ENCODE data around the gene FAM241B.

The FAM241B gene

GRCh38 chr10:69647126-69647525 lies 17.1 kb downstream of the FAM241B start:
- DNase-seq, result peak in 1 of 58 donors; percentile 4

- DNase-seq, result no peak
Observed at GRCh38 chr10:69647819-69648218, 17.8 kb downstream of the FAM241B start.

- no peak for DNase-seq
Observed at GRCh38 chr10:69648461-69648860, 18.4 kb downstream of the FAM241B start.

GRCh38 chr10:69649786-69650550 lies 19.9 kb downstream of the FAM241B start:
- no peak for DNase-seq

- DNase-seq, result no peak
Observed at GRCh38 chr10:69650589-69651261, 20.7 kb downstream of the FAM241B start.

GRCh38 chr10:69651362-69651761 lies 21.3 kb downstream of the FAM241B start:
- no peak for DNase-seq

GRCh38 chr10:69652111-69652856 lies 22.2 kb downstream of the FAM241B start:
- DNase-seq, result no peak

- no peak for DNase-seq
Observed at GRCh38 chr10:69652857-69653199, 22.8 kb downstream of the FAM241B start.

- no peak for DNase-seq
Observed at GRCh38 chr10:69653561-69653960, 23.5 kb downstream of the FAM241B start.

GRCh38 chr10:69655124-69655867 lies 25.2 kb downstream of the FAM241B start:
- no peak for DNase-seq

- DNase-seq, result no peak
Observed at GRCh38 chr10:69655868-69656555, 26.0 kb downstream of the FAM241B start.

GRCh38 chr10:69656742-69657269 lies 26.8 kb downstream of the FAM241B start:
- no peak for DNase-seq

- peak in 1 of 58 donors; percentile 13 for DNase-seq
Observed at GRCh38 chr10:69657430-69657829, 27.4 kb downstream of the FAM241B start.

GRCh38 chr10:69657866-69658265 lies 27.8 kb downstream of the FAM241B start:
- DNase-seq, result no peak

GRCh38 chr10:69659241-69660038 lies 29.4 kb downstream of the FAM241B start:
- no peak for DNase-seq

GRCh38 chr10:69660296-69660695 lies 30.2 kb downstream of the FAM241B start:
- DNase-seq, result no peak

- DNase-seq, result no peak
Observed at GRCh38 chr10:69661414-69662172, 31.5 kb downstream of the FAM241B start.

GRCh38 chr10:69662173-69662877 lies 32.3 kb downstream of the FAM241B start:
- no peak for DNase-seq

Data from anterior cingulate cortex (tissue), 58 donors.